Karpas-422 (cell line): ENCODE data around the gene AKAP14. TPM values are rescaled to one million over a fixed set of nuclear protein-coding genes. Genes with fewer than 3 reads are reported as not detected.
"Not testable (repeated sequence)": the region's sequence is repeated elsewhere in the genome, so short reads cannot be mapped to it uniquely, and the experiment has no call there.

Source experiments
- DNase-seq: peaks from one replicate; pipeline ENCODE4 v3.0.0-alpha.2; 2015
- H2AFZ ChIP-seq: fragments of 200-600 bp; sonication (generic); 2 replicates; pipeline ENCODE4 v1.6.1; 2014; ENCODE audit warnings: antibody characterized with exemption, low read length, mixed read lengths
- H3K27ac ChIP-seq: fragments of 200-600 bp; sonication (generic); 2 replicates; pipeline ENCODE4 v1.5.1; 2014; ENCODE audit warnings: mild to moderate bottlenecking, low read length, moderate library complexity
- H3K27me3 ChIP-seq: fragments of 200-600 bp; sonication (generic); 2 replicates; pipeline ENCODE4 v1.6.1; 2014; ENCODE audit warnings: low read length, mixed read lengths
- H3K36me3 ChIP-seq: fragments of 200-600 bp; sonication (generic); 2 replicates; pipeline ENCODE4 v1.6.1; 2014; ENCODE audit warnings: low read length, mixed read lengths; ENCODE audit not compliant: insufficient read depth
- H3K4me1 ChIP-seq: fragments of 200-600 bp; sonication (generic); 2 replicates; pipeline ENCODE4 v1.6.1; 2014; ENCODE audit warnings: mild to moderate bottlenecking, low read length, mixed read lengths
- H3K4me2 ChIP-seq: fragments of 200-600 bp; sonication (generic); 2 replicates; pipeline ENCODE4 v1.6.1; 2014; ENCODE audit warnings: low read length, low read depth, mild to moderate bottlenecking; ENCODE audit not compliant: poor library complexity, severe bottlenecking
- H3K4me3 ChIP-seq: fragments of 200-600 bp; sonication (generic); 2 replicates; pipeline ENCODE4 v1.5.1; 2014; ENCODE audit warnings: mild to moderate bottlenecking, antibody characterized with exemption, low read length, mixed read lengths
- H3K79me2 ChIP-seq: fragments of 200-600 bp; sonication (generic); 2 replicates; pipeline ENCODE4 v1.6.1; 2014; ENCODE audit warnings: mild to moderate bottlenecking, low read length, mixed read lengths
- H3K9ac ChIP-seq: fragments of 200-600 bp; sonication (generic); 2 replicates; pipeline ENCODE4 v1.6.0; 2014; ENCODE audit warnings: low read length
- H3K9me2 ChIP-seq: fragments of 200-600 bp; sonication (generic), shearing (Covaris generic); replicated peaks from 2 replicates; pipeline ENCODE4 v1.6.0; 2014; ENCODE audit warnings: mild to moderate bottlenecking, low read length, moderate library complexity; ENCODE audit not compliant: insufficient read depth
- H3K9me3 ChIP-seq: fragments of 300-700, 200-600 bp; sonication (generic); 2 replicates; pipeline ENCODE4 v1.6.1; 2014; ENCODE audit warnings: low read length, mixed read lengths
- H4K20me1 ChIP-seq: fragments of 200-600 bp; sonication (generic); 2 replicates; pipeline ENCODE4 v1.6.1; 2014; ENCODE audit warnings: mild to moderate bottlenecking, antibody characterized with exemption, low read length, low read depth; ENCODE audit not compliant: insufficient read depth
- total RNA-seq: library from RNA; depleted of rRNA; stranded (reverse); fragments of >200 nt; shearing (Covaris generic); gene quantifications from 2 replicates; pipeline ENCODE4 v1.2.3, GENCODE V29; 2014; ENCODE audit warnings: low replicate concordance

Gene AKAP14
- total RNA-seq, 1 experiment from 2014 or later: not detected

- Histone ChIP-seq H3K27me3 (no peaks in the 10 kb centered on the region), H3K79me2 (no peaks in the 10 kb centered on the region), H3K9ac (no peak overlapping the region), H3K4me2 (no peak overlapping the region), H3K9me2 (no peaks in the 10 kb centered on the region), H2AFZ (no peak overlapping the region), H3K4me3 (no peak overlapping the region), H4K20me1 (no peaks in the 10 kb centered on the region), H3K27ac (peak overlapping the region; percentile 46), H3K36me3 (no peaks in the 10 kb centered on the region; the same call in 1 of the 2 replicates), H3K9me3 (no peaks in the 10 kb centered on the region), H3K4me1 (peaks cover 11% of the 10 kb centered on the region)
- DNase-seq: peak; percentile 52
These were observed 15.6 kb upstream of the AKAP14 start for GRCh38 chrX:119880076-119880475.

GRCh38 chrX:119880552-119881437 lies 14.9 kb upstream of the AKAP14 start:
- Histone ChIP-seq H3K27ac (peak overlapping the region; percentile 46), H3K4me2 (no peak overlapping the region), H3K4me1 (peaks cover 11% of the 10 kb centered on the region), H3K9me3 (no peaks in the 10 kb centered on the region), H2AFZ (no peak overlapping the region), H3K79me2 (no peaks in the 10 kb centered on the region), H3K4me3 (no peak overlapping the region), H3K9ac (no peak overlapping the region), H3K9me2 (no peaks in the 10 kb centered on the region), H3K27me3 (no peaks in the 10 kb centered on the region), H4K20me1 (no peaks in the 10 kb centered on the region), H3K36me3 (no peaks in the 10 kb centered on the region; the same call in 1 of the 2 replicates)
- peak; percentile 84 for DNase-seq

- Histone ChIP-seq H3K9me3 (no peaks in the 10 kb centered on the region), H3K4me1 (no peaks in the 10 kb centered on the region)
These were observed 9.9 kb upstream of the AKAP14 start for GRCh38 chrX:119885554-119886428.

GRCh38 chrX:119887721-119888425 lies 7.8 kb upstream of the AKAP14 start:
- Histone ChIP-seq H3K27me3 (no peaks in the 10 kb centered on the region), H3K4me1 (no peaks in the 10 kb centered on the region), H3K27ac (no peak overlapping the region), H4K20me1 (no peaks in the 10 kb centered on the region), H3K9me2 (no peaks in the 10 kb centered on the region), H3K9ac (no peak overlapping the region), H2AFZ (no peak overlapping the region), H3K9me3 (no peaks in the 10 kb centered on the region), H3K36me3 (no peaks in the 10 kb centered on the region), H3K4me2 (no peak overlapping the region), H3K4me3 (no peak overlapping the region), H3K79me2 (no peaks in the 10 kb centered on the region)
- peak; percentile 70 for DNase-seq

More at GRCh38 chrX:119885554-119886428, 9.9 kb upstream of the AKAP14 start:
- H3K36me3 ChIP-seq: no peaks in the 10 kb centered on the region
- no peak overlapping the region for H2AFZ ChIP-seq
- H3K4me2 ChIP-seq: no peak overlapping the region
- no peaks in the 10 kb centered on the region for H3K9me2 ChIP-seq
- H3K9ac ChIP-seq: no peak overlapping the region
- H3K27ac ChIP-seq: no peak overlapping the region
- H3K27me3 ChIP-seq: no peaks in the 10 kb centered on the region
- peak; percentile 60 for DNase-seq
- no peak overlapping the region for H3K4me3 ChIP-seq
- H4K20me1 ChIP-seq: no peaks in the 10 kb centered on the region
- no peaks in the 10 kb centered on the region for H3K79me2 ChIP-seq

GRCh38 chrX:119890626-119891025 lies 5.1 kb upstream of the AKAP14 start:
- not testable (repeated sequence) for H3K36me3 ChIP-seq, H3K4me3 ChIP-seq, H3K4me2 ChIP-seq, H3K27me3 ChIP-seq, H2AFZ ChIP-seq, H3K79me2 ChIP-seq, H4K20me1 ChIP-seq, H3K9ac ChIP-seq, DNase-seq, H3K9me3 ChIP-seq, H3K9me2 ChIP-seq, H3K4me1 ChIP-seq, H3K27ac ChIP-seq

GRCh38 chrX:119891961-119892692 lies 3.6 kb upstream of the AKAP14 start:
- H3K27ac ChIP-seq, H2AFZ ChIP-seq, H3K4me2 ChIP-seq, H3K4me1 ChIP-seq, H4K20me1 ChIP-seq, DNase-seq, H3K36me3 ChIP-seq, H3K79me2 ChIP-seq, H3K27me3 ChIP-seq, H3K9me3 ChIP-seq, H3K4me3 ChIP-seq, H3K9ac ChIP-seq, H3K9me2 ChIP-seq: not testable (repeated sequence)

GRCh38 chrX:119899125-119899524 lies 3.4 kb downstream of the AKAP14 start:
- Histone ChIP-seq H4K20me1 (no peaks in the 10 kb centered on the region), H3K4me2 (no peak overlapping the region), H3K4me3 (no peak overlapping the region), H3K4me1 (peaks cover 5% of the 10 kb centered on the region), H3K27me3 (no peaks in the 10 kb centered on the region), H3K27ac (no peak overlapping the region), H2AFZ (no peak overlapping the region), H3K9me2 (no peaks in the 10 kb centered on the region), H3K79me2 (no peaks in the 10 kb centered on the region), H3K9ac (no peak overlapping the region), H3K36me3 (no peaks in the 10 kb centered on the region), H3K9me3 (no peaks in the 10 kb centered on the region)
- DNase-seq: no peak
